Osteoblast (primary cell): Measurements from ENCODE around the gene NME7. TPM values are rescaled to one million over a fixed set of nuclear protein-coding genes. Genes with fewer than 3 reads are reported as not detected.

Experiments used
- DNase-seq: peaks from one replicate; pipeline ENCODE4 v3.0.0; 2011; ENCODE audit warnings: low spot score, mixed read lengths; ENCODE audit not compliant: insufficient read length; ENCODE audit errors: missing footprints
- H2AFZ ChIP-seq: 2 replicates; pipeline ENCODE4 v1.6.0; 2011; ENCODE audit warnings: mild to moderate bottlenecking, low read length
- H3K27ac ChIP-seq: 2 replicates; pipeline ENCODE4 v1.5.1; 2011; ENCODE audit warnings: mild to moderate bottlenecking, low read depth, low read length, moderate library complexity
- H3K27me3 ChIP-seq: 2 replicates; pipeline ENCODE4 v1.6.0; 2012; ENCODE audit warnings: mild to moderate bottlenecking, control low read depth, inconsistent platforms, low read length, moderate library complexity; ENCODE audit not compliant: insufficient read depth
- H3K36me3 ChIP-seq: 2 replicates; pipeline ENCODE4 v1.5.1; 2011; ENCODE audit warnings: mild to moderate bottlenecking, low read length, control low read depth, moderate library complexity; ENCODE audit not compliant: insufficient read depth
- H3K4me1 ChIP-seq: 2 replicates; pipeline ENCODE4 v1.5.1; 2011; ENCODE audit warnings: mild to moderate bottlenecking, low read length, control low read depth, moderate library complexity; ENCODE audit not compliant: insufficient read depth
- H3K4me2 ChIP-seq: 2 replicates; pipeline ENCODE4 v1.6.0; 2011; ENCODE audit warnings: mild to moderate bottlenecking, low read length; ENCODE audit not compliant: insufficient read depth
- H3K4me3 ChIP-seq: fragments of 200-600 bp; sonication (generic); 3 replicates; pipeline ENCODE4 v1.5.1; 2012; ENCODE audit warnings: mild to moderate bottlenecking, low read length, inconsistent platforms; ENCODE audit not compliant: insufficient read depth
- H3K79me2 ChIP-seq: 2 replicates; pipeline ENCODE4 v1.6.0; 2012; ENCODE audit warnings: mild to moderate bottlenecking, low read length, control low read depth, inconsistent platforms; ENCODE audit not compliant: insufficient read depth
- H3K9me3 ChIP-seq: 2 replicates; pipeline ENCODE4 v1.5.1; 2011; ENCODE audit warnings: low read depth, low read length, control low read depth
- H4K20me1 ChIP-seq: 2 replicates; pipeline ENCODE4 v1.6.0; 2012; ENCODE audit warnings: mild to moderate bottlenecking, low read length, control low read depth; ENCODE audit not compliant: insufficient read depth
- total RNA-seq: library from RNA; depleted of rRNA; stranded (reverse); fragments of >200 nt; gene quantifications from 2 replicates; pipeline ENCODE4 v1.2.3, GENCODE V29; 2012
- TF ChIP-seq, protein P1 (sequence below): IDR thresholded peaks from 2 replicates; pipeline ENCODE4 v1.5.1; 2011; ENCODE audit warnings: mild to moderate bottlenecking, low read depth, low read length, moderate library complexity; ENCODE audit errors: extremely low read depth

The NME7 gene
- total RNA-seq, 1 donor = 31.5 TPM

DNA sequence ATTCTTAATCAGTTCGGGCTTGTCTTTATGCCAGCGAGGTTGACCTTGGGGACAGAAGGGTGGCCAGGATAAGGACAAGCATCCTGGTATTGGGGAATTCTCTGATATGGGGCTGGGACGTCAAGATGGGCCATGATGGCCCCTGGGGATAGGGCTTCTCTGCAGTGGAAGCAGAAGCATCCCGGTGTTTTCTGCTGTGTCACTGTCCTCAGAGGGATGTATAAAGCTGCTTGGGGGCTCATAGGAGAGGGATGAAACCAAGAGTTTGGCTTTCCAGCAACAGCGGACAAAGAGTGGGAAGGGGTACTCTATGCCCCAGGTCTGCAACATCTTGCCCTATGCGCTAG, 262.5 kb downstream of the NME7 start:
- H3K27me3 ChIP-seq = peaks cover 33% of the 10 kb centered on the region

GRCh38 chr1:169103480-169103893, 264.1 kb downstream of the NME7 start:
- Histone ChIP-seq H3K27me3 (peaks cover 33% of the 10 kb centered on the region), H3K27ac (no peak overlapping the region), H2AFZ (no peak overlapping the region), H3K9me3 (no peaks in the 10 kb centered on the region), H3K4me3 (no peak overlapping the region), H3K4me1 (peaks cover 19% of the 10 kb centered on the region), H3K36me3 (no peaks in the 10 kb centered on the region), H3K4me2 (no peak overlapping the region), H3K79me2 (peaks cover 14% of the 10 kb centered on the region), H4K20me1 (no peaks in the 10 kb centered on the region)
- TF ChIP-seq, protein P1, sequence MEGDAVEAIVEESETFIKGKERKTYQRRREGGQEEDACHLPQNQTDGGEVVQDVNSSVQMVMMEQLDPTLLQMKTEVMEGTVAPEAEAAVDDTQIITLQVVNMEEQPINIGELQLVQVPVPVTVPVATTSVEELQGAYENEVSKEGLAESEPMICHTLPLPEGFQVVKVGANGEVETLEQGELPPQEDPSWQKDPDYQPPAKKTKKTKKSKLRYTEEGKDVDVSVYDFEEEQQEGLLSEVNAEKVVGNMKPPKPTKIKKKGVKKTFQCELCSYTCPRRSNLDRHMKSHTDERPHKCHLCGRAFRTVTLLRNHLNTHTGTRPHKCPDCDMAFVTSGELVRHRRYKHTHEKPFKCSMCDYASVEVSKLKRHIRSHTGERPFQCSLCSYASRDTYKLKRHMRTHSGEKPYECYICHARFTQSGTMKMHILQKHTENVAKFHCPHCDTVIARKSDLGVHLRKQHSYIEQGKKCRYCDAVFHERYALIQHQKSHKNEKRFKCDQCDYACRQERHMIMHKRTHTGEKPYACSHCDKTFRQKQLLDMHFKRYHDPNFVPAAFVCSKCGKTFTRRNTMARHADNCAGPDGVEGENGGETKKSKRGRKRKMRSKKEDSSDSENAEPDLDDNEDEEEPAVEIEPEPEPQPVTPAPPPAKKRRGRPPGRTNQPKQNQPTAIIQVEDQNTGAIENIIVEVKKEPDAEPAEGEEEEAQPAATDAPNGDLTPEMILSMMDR = no peak
- DNase-seq = no peak

More for the DNA sequence above, 262.5 kb downstream of the NME7 start:
- Histone ChIP-seq H3K79me2 (peaks cover 30% of the 10 kb centered on the region), H3K4me2 (peak overlapping the region; percentile 78), H3K9me3 (no peaks in the 10 kb centered on the region), H4K20me1 (no peaks in the 10 kb centered on the region), H2AFZ (no peak overlapping the region), H3K27ac (no peak overlapping the region), H3K4me3 (peak overlapping the region; percentile 85), H3K36me3 (no peaks in the 10 kb centered on the region), H3K4me1 (peaks cover 35% of the 10 kb centered on the region)
- TF ChIP-seq, protein P1 = no peak
- no peak for DNase-seq

GRCh38 chr1:169103002-169103401, 264.6 kb downstream of the NME7 start:
- peak overlapping the region; percentile 44 for H3K4me2 ChIP-seq
- no peak overlapping the region for H3K27ac ChIP-seq
- no peak overlapping the region for H2AFZ ChIP-seq

GRCh38 chr1:169102567-169102966, 265.0 kb downstream of the NME7 start:
- H3K4me1 ChIP-seq = peaks cover 10% of the 10 kb centered on the region
- peak; percentile 94 for DNase-seq
- H3K79me2 ChIP-seq = peaks cover 5% of the 10 kb centered on the region
- peaks cover 33% of the 10 kb centered on the region for H3K27me3 ChIP-seq
- no peak overlapping the region for H3K27ac ChIP-seq
- H3K4me2 ChIP-seq = peak overlapping the region; percentile 44
- H3K4me3 ChIP-seq = no peak overlapping the region
- no peaks in the 10 kb centered on the region for H3K36me3 ChIP-seq
- no peaks in the 10 kb centered on the region for H4K20me1 ChIP-seq
- TF ChIP-seq, protein P1 = no peak
- H2AFZ ChIP-seq = no peak overlapping the region
- H3K9me3 ChIP-seq = no peaks in the 10 kb centered on the region

More at GRCh38 chr1:169103002-169103401, 264.6 kb downstream of the NME7 start:
- peak; percentile 85 for DNase-seq
- Histone ChIP-seq H4K20me1 (no peaks in the 10 kb centered on the region), H3K4me1 (peaks cover 14% of the 10 kb centered on the region), H3K9me3 (no peaks in the 10 kb centered on the region), H3K27me3 (peaks cover 33% of the 10 kb centered on the region), H3K36me3 (no peaks in the 10 kb centered on the region), H3K79me2 (peaks cover 9% of the 10 kb centered on the region), H3K4me3 (no peak overlapping the region)
- TF ChIP-seq, protein P1 = no peak
